Gastrocnemius medialis (tissue), 4 donors: Measurements from ENCODE around the gene CCDC185.

ENCODE experiments used
- POLR2A ChIP-seq, 2 donors: fragments of 450-650 bp; IDR thresholded peaks; one replicate each; pipeline ENCODE4 v1.6.1; 2017; ENCODE audit warnings: antibody characterized with exemption in 2 of 2, mild to moderate bottlenecking in 2 of 2, moderate library complexity in 2 of 2
- TF ChIP-seq, protein P1 (sequence below), 5 experiments: fragments of 450-650 bp in 3 of 5; fragments of 200-600 bp in 2 of 5; sonication (generic) in 2 of 5; IDR thresholded peaks in 4 of 5; conservative IDR thresholded peaks in 1 of 5; 1 replicate in 4 of 5; 2 replicates in 1 of 5; pipeline ENCODE4 v1.5.1; 2016 to 2019; ENCODE audit warnings: antibody characterized with exemption in 5 of 5, mild to moderate bottlenecking in 3 of 5, moderate library complexity in 3 of 5

DNA sequence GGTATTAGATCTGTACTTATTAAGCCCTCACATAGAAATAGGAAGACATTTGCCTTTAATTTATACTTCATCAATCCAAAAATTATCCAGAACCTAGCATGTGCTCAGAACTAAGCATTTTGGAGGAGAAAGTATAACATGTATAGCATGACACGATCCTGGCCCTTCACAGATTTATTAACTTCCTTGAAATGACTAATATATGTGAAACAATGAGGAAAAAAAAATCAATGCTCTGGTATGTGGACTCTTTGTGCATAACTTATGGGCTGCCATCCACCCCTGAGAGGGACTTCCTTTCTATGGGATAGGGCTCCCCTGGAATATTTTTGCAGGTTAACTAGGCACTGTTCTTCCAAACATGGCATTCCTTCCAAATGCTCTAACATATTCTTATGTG is 36.6 kb downstream of the CCDC185 start:
- TF ChIP-seq, protein P1, sequence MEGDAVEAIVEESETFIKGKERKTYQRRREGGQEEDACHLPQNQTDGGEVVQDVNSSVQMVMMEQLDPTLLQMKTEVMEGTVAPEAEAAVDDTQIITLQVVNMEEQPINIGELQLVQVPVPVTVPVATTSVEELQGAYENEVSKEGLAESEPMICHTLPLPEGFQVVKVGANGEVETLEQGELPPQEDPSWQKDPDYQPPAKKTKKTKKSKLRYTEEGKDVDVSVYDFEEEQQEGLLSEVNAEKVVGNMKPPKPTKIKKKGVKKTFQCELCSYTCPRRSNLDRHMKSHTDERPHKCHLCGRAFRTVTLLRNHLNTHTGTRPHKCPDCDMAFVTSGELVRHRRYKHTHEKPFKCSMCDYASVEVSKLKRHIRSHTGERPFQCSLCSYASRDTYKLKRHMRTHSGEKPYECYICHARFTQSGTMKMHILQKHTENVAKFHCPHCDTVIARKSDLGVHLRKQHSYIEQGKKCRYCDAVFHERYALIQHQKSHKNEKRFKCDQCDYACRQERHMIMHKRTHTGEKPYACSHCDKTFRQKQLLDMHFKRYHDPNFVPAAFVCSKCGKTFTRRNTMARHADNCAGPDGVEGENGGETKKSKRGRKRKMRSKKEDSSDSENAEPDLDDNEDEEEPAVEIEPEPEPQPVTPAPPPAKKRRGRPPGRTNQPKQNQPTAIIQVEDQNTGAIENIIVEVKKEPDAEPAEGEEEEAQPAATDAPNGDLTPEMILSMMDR (IDR thresholded peaks at IDR 0.05 in 4 of 5, conservative IDR thresholded peaks at IDR 0.05 in 1 of 5), result no peak
- TF ChIP-seq POLR2A (IDR thresholded peaks at IDR 0.05), result no peak
